ENCODE data around the gene ANXA3. TPM values are rescaled to one million over a fixed set of nuclear protein-coding genes. Genes with fewer than 3 reads are reported as not detected.

Gene ANXA3
- polyA plus RNA-seq, 1 donor from 2014 or later: 0.27 TPM

DNA sequence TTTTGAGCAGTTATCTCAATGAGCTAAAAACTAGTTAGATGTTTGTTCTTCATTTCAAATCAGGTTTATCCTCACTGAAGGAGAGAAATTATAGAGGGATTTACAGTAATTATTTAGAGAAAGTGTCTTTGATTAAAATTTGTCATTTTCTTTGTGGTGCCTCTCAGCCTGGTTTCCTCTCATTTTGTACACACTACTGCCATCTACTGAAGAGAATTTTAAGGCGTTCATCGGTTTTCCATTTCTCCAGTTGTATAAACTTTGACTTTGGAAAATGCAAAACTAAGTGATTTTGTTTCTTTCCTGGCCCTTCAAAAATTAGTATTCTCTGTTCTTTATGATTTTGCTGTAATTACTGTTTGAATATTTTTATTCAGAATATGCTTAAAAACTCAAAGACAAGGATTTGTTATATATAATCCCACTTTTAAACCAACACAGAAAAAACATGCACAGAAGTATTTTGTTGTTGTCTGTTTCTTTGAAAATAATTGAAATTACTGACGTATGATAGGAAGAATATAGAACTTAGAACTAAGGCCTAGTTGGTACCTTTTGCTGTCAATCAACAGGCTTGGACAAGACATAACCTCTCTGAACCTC, 34.4 kb upstream of the ANXA3 start:
- Histone ChIP-seq H3K27ac (ENCODE audit: low read length) (no peak overlapping the region), H4K20me1 (ENCODE audit: insufficient read depth) (no peaks in the 10 kb centered on the region), H3F3A (ENCODE audit: insufficient read depth, low read length, poor library complexity, severe bottlenecking) (no peaks in the 10 kb centered on the region), H3K27me3 (ENCODE audit: insufficient read depth, low read depth, low read length) (no peaks in the 10 kb centered on the region), H3K79me2 (replicated peaks; ENCODE audit: insufficient read depth, low read length) (no peaks in the 10 kb centered on the region), H3K36me3 (ENCODE audit: insufficient read depth, low read length) (no peaks in the 10 kb centered on the region), H3K4me3 (ENCODE audit: low read length) (no peak overlapping the region), H3K4me2 (ENCODE audit: low read length) (no peak overlapping the region), H2AFZ (ENCODE audit: low read depth, low read length) (no peak overlapping the region), H3K9me2 (ENCODE audit: insufficient read depth, low read length) (no peaks in the 10 kb centered on the region), H3K9ac (ENCODE audit: low read length) (no peak overlapping the region), H3K9me3 (ENCODE audit: low read length) (no peaks in the 10 kb centered on the region)
- no peak for TF ChIP-seq EP300 (conservative IDR thresholded peaks at IDR 0.05; ENCODE audit: poor library complexity, severe bottlenecking)
- peak; percentile 89 for TF ChIP-seq RAD21 (conservative IDR thresholded peaks at IDR 0.05)
- TF ChIP-seq, protein P1, sequence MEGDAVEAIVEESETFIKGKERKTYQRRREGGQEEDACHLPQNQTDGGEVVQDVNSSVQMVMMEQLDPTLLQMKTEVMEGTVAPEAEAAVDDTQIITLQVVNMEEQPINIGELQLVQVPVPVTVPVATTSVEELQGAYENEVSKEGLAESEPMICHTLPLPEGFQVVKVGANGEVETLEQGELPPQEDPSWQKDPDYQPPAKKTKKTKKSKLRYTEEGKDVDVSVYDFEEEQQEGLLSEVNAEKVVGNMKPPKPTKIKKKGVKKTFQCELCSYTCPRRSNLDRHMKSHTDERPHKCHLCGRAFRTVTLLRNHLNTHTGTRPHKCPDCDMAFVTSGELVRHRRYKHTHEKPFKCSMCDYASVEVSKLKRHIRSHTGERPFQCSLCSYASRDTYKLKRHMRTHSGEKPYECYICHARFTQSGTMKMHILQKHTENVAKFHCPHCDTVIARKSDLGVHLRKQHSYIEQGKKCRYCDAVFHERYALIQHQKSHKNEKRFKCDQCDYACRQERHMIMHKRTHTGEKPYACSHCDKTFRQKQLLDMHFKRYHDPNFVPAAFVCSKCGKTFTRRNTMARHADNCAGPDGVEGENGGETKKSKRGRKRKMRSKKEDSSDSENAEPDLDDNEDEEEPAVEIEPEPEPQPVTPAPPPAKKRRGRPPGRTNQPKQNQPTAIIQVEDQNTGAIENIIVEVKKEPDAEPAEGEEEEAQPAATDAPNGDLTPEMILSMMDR (IDR thresholded peaks at IDR 0.05; ENCODE audit: poor library complexity, severe bottlenecking): peak; percentile 82
- TF ChIP-seq POLR2AphosphoS5 (IDR thresholded peaks at IDR 0.05): no peak
- TF ChIP-seq REST (IDR thresholded peaks at IDR 0.05; ENCODE audit: borderline replicate concordance): no peak
- TF ChIP-seq TAF1 (IDR thresholded peaks at IDR 0.05; ENCODE audit: low read depth): no peak
- peak; percentile 89 for TF ChIP-seq SMC3 (conservative IDR thresholded peaks at IDR 0.05; ENCODE audit: poor library complexity)
- TF ChIP-seq MXI1 (conservative IDR thresholded peaks at IDR 0.05; ENCODE audit: poor library complexity, severe bottlenecking): no peak

GRCh38 chr4:78518561-78518960, 33.0 kb upstream of the ANXA3 start:
- no peaks in the 10 kb centered on the region for H3K79me2 ChIP-seq (replicated peaks; ENCODE audit: insufficient read depth, low read length)
- no peak overlapping the region for H3K9ac ChIP-seq (ENCODE audit: low read length)
- H3K4me2 ChIP-seq (ENCODE audit: low read length): no peak overlapping the region
- H2AFZ ChIP-seq (ENCODE audit: low read depth, low read length): no peak overlapping the region
- H3K4me3 ChIP-seq (ENCODE audit: low read length): no peak overlapping the region
- H3K36me3 ChIP-seq (ENCODE audit: insufficient read depth, low read length): no peaks in the 10 kb centered on the region
- no peaks in the 10 kb centered on the region for H3F3A ChIP-seq (ENCODE audit: insufficient read depth, low read length, poor library complexity, severe bottlenecking)
- no peaks in the 10 kb centered on the region for H3K9me3 ChIP-seq (ENCODE audit: low read length)
- no peaks in the 10 kb centered on the region for H3K9me2 ChIP-seq (ENCODE audit: insufficient read depth, low read length)
- TF ChIP-seq MXI1 (conservative IDR thresholded peaks at IDR 0.05; ENCODE audit: poor library complexity, severe bottlenecking): no peak
- TF ChIP-seq EZH2 (IDR thresholded peaks at IDR 0.05; ENCODE audit: borderline replicate concordance, insufficient read depth, low read length, poor library complexity, severe bottlenecking): no peak
- no peak for TF ChIP-seq EP300 (conservative IDR thresholded peaks at IDR 0.05; ENCODE audit: poor library complexity, severe bottlenecking)
- no peaks in the 10 kb centered on the region for H4K20me1 ChIP-seq (ENCODE audit: insufficient read depth)
- no peak overlapping the region for H3K27ac ChIP-seq (ENCODE audit: low read length)
- H3K27me3 ChIP-seq (ENCODE audit: insufficient read depth, low read depth, low read length): no peaks in the 10 kb centered on the region

Measured in neural cell (in vitro differentiated cells).